DND-41 (cell line): ENCODE data around the gene ZFP36L2.

Experiments
- ATAC-seq: fragments of 200-7000 bp; cut with Tn5 transposase; 3 replicates; pipeline ENCODE4 v1.9.1; 2021; ENCODE audit warnings: low read depth; ENCODE audit not compliant: insufficient read depth
- DNase-seq: peaks from one replicate; pipeline ENCODE4 v3.0.0-alpha.2; 2020
- H2AFZ ChIP-seq: 2 replicates; pipeline ENCODE4 v1.6.0; 2012; ENCODE audit warnings: low read depth, low read length
- H3K27ac ChIP-seq: 2 replicates; pipeline ENCODE4 v1.5.1; 2012; ENCODE audit warnings: low read length, inconsistent platforms
- H3K27me3 ChIP-seq: fragments of 200-600 bp; sonication (generic); 2 replicates; pipeline ENCODE4 v1.6.0; 2012; ENCODE audit warnings: low read length, mild to moderate bottlenecking, inconsistent platforms; ENCODE audit not compliant: insufficient read depth, poor library complexity
- H3K36me3 ChIP-seq: 2 replicates; pipeline ENCODE4 v1.5.1; 2012; ENCODE audit warnings: low read length, inconsistent platforms; ENCODE audit not compliant: insufficient read depth
- H3K4me1 ChIP-seq: 2 replicates; pipeline ENCODE4 v1.5.1; 2012; ENCODE audit warnings: mild to moderate bottlenecking, low read length; ENCODE audit not compliant: insufficient read depth
- H3K4me2 ChIP-seq: 2 replicates; pipeline ENCODE4 v1.6.0; 2012; ENCODE audit warnings: mild to moderate bottlenecking, moderate library complexity, low read length, inconsistent platforms; ENCODE audit not compliant: insufficient read depth
- H3K4me3 ChIP-seq, 2 experiments: fragments of 200-600 bp in 1 of 2; shearing (Covaris generic) in 1 of 2; 2 replicates each; pipeline ENCODE4 v1.5.1; 2012 to 2016; ENCODE audit warnings: inconsistent platforms in 2 of 2, low read length in 2 of 2, mild to moderate bottlenecking in 2 of 2, low read depth in 1 of 2, moderate library complexity in 1 of 2
- H3K79me2 ChIP-seq: 2 replicates; pipeline ENCODE4 v1.6.0; 2012; ENCODE audit warnings: low read length, inconsistent platforms; ENCODE audit not compliant: insufficient read depth
- H3K9ac ChIP-seq: 2 replicates; pipeline ENCODE4 v1.6.0; 2012; ENCODE audit warnings: low read depth, mild to moderate bottlenecking, inconsistent platforms, low read length, moderate library complexity
- H3K9me3 ChIP-seq: 2 replicates; pipeline ENCODE4 v1.5.1; 2012; ENCODE audit warnings: low read length, moderate library complexity, mild to moderate bottlenecking, inconsistent platforms; ENCODE audit not compliant: insufficient read depth, severe bottlenecking
- H4K20me1 ChIP-seq: 2 replicates; pipeline ENCODE4 v1.6.0; 2012; ENCODE audit warnings: low read length; ENCODE audit not compliant: insufficient read depth
- CTCF ChIP-seq: IDR thresholded peaks from 2 replicates; pipeline ENCODE4 v1.5.1; 2012; ENCODE audit warnings: borderline replicate concordance, low read length, moderate library complexity, mild to moderate bottlenecking; ENCODE audit not compliant: poor library complexity, severe bottlenecking; ENCODE audit errors: extremely low read depth
- EZH2 ChIP-seq: IDR thresholded peaks from 3 replicates; pipeline ENCODE4 v1.6.1; 2012; ENCODE audit warnings: borderline replicate concordance, low read depth, mild to moderate bottlenecking, moderate library complexity, low read length, inconsistent platforms; ENCODE audit not compliant: severe bottlenecking

The ZFP36L2 gene

DNA sequence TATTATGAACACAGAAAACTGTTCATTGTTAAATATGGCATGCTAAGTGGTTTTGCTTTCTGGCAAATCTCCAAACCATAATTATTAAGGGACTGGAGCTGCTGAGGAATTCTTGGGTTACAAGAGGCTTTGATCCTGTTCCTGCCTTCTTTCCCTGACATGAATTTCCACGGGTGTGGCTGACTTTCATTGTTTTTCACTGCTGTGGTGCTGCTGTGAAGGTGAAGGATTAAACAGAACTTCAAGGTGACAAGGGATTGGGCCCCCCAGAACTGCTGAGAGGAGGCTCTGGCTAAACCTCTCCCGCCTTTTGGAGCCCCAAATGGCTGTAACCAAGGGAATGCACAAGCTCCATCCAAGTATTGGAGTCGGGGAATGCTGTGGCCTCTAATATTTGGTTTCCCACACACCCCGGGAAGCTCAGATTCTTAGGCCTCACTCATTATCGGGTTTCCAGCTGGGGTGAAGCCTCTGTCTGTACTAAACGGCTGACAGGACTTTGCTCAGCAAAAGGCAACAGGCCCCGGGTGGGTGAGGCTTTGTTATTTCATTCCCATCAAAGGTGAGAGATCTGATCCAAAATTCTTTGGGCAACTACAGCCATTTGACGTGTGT, 29.0 kb upstream of the ZFP36L2 start:
- no peak for DNase-seq
- TF ChIP-seq EZH2 (no peak), CTCF (no peak)
- no peak overlapping the region for H3K4me3 ChIP-seq
- no peak overlapping the region for H3K9ac ChIP-seq
- no peaks in the 10 kb centered on the region for H3K9me3 ChIP-seq
- peaks cover 26% of the 10 kb centered on the region for H3K36me3 ChIP-seq
- no peak overlapping the region for H3K27ac ChIP-seq
- H3K79me2 ChIP-seq: no peaks in the 10 kb centered on the region
- H2AFZ ChIP-seq: no peak overlapping the region
- no peak overlapping the region for H3K4me2 ChIP-seq
- no peaks in the 10 kb centered on the region for H4K20me1 ChIP-seq
- ATAC-seq: no peak
- H3K4me1 ChIP-seq: no peaks in the 10 kb centered on the region
- no peaks in the 10 kb centered on the region for H3K27me3 ChIP-seq

DNA sequence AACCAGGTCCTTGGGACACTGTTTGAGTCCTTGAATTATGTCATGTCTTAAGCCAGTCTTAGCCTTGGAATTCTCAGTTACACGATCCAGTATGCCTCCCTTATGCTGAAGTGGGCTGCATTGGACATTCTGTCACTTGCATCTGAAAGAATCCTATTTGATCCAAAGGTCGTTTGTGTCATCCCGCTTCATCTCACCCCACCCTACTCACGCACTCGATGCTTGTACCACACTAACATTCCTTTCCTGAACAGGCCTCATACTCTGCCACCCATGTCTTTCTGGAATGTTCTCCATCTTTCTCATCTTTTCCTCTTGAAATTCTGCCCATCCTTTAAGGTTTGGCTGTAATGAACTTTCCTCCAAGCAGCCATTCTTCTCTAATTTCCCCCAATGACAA, 27.9 kb upstream of the ZFP36L2 start:
- H3K4me3 ChIP-seq: no peak overlapping the region
- ATAC-seq (no peak), DNase-seq (no peak)
- no peaks in the 10 kb centered on the region for H3K4me1 ChIP-seq
- no peaks in the 10 kb centered on the region for H3K79me2 ChIP-seq
- H3K27me3 ChIP-seq: no peaks in the 10 kb centered on the region
- H3K4me2 ChIP-seq: no peak overlapping the region
- no peak overlapping the region for H3K27ac ChIP-seq
- no peak overlapping the region for H3K9ac ChIP-seq
- H4K20me1 ChIP-seq: no peaks in the 10 kb centered on the region
- no peaks in the 10 kb centered on the region for H3K9me3 ChIP-seq
- peaks cover 26% of the 10 kb centered on the region for H3K36me3 ChIP-seq
- no peak overlapping the region for H2AFZ ChIP-seq
- no peak for TF ChIP-seq EZH2
- no peak for TF ChIP-seq CTCF

DNA sequence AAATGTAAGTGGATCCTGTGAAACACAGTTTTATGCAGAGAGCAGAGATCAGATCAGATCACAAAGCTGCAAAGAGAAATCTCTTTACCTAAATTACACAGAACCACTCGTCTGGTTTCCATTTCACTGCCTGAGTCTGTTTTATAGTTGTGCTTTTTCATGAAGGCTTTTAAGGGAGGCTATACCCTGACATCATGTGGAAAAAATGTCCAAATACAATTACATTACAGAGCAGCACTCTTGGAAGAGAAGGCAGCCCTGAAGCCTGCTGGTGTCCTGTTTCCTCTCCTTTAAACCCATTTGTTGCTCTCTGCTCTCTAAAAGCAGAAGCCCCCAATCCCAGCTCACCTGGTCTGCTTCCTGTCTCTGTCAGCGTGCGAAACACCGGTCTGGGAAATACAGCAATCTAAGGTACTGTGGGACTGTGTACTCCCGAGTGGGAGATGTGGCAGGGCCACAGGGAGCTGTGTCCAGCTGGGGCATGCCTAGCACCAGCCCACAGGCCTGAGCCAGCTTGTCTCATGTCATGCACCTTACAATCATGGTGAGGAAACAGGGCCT, 24.8 kb upstream of the ZFP36L2 start:
- Histone ChIP-seq H4K20me1 (no peaks in the 10 kb centered on the region), H3K27me3 (no peaks in the 10 kb centered on the region), H3K27ac (no peak overlapping the region), H3K9ac (no peak overlapping the region), H3K4me2 (no peak overlapping the region), H3K4me1 (no peaks in the 10 kb centered on the region), H3K79me2 (no peaks in the 10 kb centered on the region), H3K36me3 (peaks cover 15% of the 10 kb centered on the region), H2AFZ (no peak overlapping the region), H3K9me3 (no peaks in the 10 kb centered on the region), H3K4me3 (no peak overlapping the region)
- DNase-seq (no peak), ATAC-seq (peak; percentile 19; the same call in 1 of the 3 replicates)
- no peak for TF ChIP-seq CTCF
- no peak for TF ChIP-seq EZH2
